ENCODE results near the gene RXFP1. TPM values are rescaled to one million over a fixed set of nuclear protein-coding genes. Genes with fewer than 3 reads are reported as not detected.

RXFP1 gene
- total RNA-seq, 1 donor from 2014 or later, result 6.9 TPM

DNA sequence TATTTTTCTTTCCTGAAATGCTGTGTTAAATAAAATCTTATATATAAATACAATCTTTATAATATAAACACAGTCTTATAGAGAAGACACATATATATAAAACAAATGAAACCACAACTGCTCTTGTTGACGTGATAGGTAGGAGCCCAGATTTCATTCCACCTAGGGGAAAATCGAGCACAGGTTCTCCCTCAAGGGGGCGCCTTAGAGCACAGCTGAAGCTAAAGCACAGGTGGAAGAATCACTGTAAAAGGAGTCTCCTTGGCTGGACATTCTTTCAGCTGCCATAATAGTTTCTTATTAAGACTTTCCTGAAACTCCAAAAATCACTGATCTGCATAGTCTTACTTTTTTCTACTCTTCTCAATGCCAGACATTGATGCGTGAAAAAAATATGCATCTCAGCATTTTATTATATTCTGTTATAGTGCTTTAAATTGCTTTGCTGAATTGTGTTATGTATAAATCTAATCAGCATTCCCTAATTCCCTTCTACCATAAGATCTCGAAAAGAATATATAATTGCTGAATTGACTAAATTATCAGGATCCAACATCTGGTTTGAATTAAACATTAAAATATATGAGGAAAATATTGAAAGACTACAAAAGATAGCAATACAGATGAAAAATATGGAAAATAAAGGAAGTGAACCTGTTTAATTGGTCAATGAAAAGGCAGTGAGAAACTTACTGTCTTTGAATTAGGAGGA is 25.5 kb upstream of the RXFP1 start:
- Histone ChIP-seq H3K27ac (no peak overlapping the region), H3K4me1 (no peaks in the 10 kb centered on the region), H3K4me3 (no peak overlapping the region), H3K36me3 (no peaks in the 10 kb centered on the region), H3K27me3 (ENCODE audit: low read depth) (no peaks in the 10 kb centered on the region), H3K9me3 (no peaks in the 10 kb centered on the region)
- DNase-seq (peak; percentile 65), ATAC-seq (peak; percentile 62 to 65)
- TF ChIP-seq CTCF (IDR thresholded peaks at IDR 0.05), result peak; percentile 63
- intact Hi-C loops (cut with DNase I), result no loop called here

- no peak for TF ChIP-seq CTCF (IDR thresholded peaks at IDR 0.05)
These were observed 21.6 kb upstream of the RXFP1 start for GRCh38 chr4:158500054-158500453.

DNA sequence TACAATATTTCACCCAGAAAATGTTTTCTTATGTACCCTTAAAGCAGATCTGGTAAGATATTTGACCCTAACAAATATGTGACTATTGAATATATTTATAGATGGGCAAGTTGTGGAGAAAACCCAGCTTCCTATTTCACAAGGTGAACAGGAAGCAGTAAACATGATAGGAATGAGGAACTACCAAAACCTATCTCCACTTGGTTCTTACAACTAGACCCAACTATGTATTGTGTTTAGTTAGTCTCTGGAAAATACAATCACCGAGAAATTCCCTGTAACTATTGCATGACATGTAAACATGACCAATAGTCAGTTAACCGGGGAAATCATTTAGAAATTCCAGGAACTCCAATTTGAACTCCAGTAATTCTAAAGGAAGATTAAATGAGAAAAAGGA is 8.4 kb upstream of the RXFP1 start:
- H3K9me3 ChIP-seq, result no peaks in the 10 kb centered on the region
- no peaks in the 10 kb centered on the region for H3K4me1 ChIP-seq
- intact Hi-C loops (cut with DNase I), result no loop called here
- no peak overlapping the region for H3K4me3 ChIP-seq
- H3K27ac ChIP-seq, result no peak overlapping the region
- H3K27me3 ChIP-seq (ENCODE audit: low read depth), result no peaks in the 10 kb centered on the region
- no peak for DNase-seq
- no peak for TF ChIP-seq CTCF (IDR thresholded peaks at IDR 0.05)
- no peak for ATAC-seq
- no peaks in the 10 kb centered on the region for H3K36me3 ChIP-seq

More at GRCh38 chr4:158500054-158500453, 21.6 kb upstream of the RXFP1 start:
- no peaks in the 10 kb centered on the region for H3K36me3 ChIP-seq
- peaks cover 3% of the 10 kb centered on the region for H3K9me3 ChIP-seq
- H3K27me3 ChIP-seq (ENCODE audit: low read depth), result no peaks in the 10 kb centered on the region
- H3K4me3 ChIP-seq, result no peak overlapping the region
- peak; percentile 62 to 74 for ATAC-seq
- no peak for DNase-seq
- intact Hi-C loops (cut with DNase I), result no loop called here
- H3K27ac ChIP-seq, result no peak overlapping the region
- H3K4me1 ChIP-seq, result no peaks in the 10 kb centered on the region

DNA sequence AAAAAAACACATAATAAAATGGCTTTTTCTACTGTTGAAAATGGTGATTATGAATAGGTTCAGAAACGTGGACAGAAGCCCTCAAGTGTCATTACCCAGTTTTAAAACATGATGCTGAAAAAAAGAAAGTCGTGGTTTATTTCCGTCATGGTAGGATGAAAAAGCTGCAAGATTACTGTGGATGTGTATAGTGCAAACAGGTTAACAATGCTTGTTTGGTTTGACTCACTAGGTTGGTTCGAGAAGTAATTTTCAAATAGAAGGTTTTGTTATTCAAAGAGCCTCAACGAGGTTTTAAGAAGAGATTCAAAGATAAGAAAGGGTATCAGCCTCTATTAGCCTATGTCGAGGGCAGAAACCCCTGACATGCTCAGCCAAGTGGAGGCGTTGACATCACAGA is 2.5 kb upstream of the RXFP1 start:
- no peak for TF ChIP-seq CTCF (IDR thresholded peaks at IDR 0.05)
- Histone ChIP-seq H3K9me3 (no peaks in the 10 kb centered on the region), H3K4me1 (no peaks in the 10 kb centered on the region), H3K4me3 (no peak overlapping the region), H3K36me3 (no peaks in the 10 kb centered on the region), H3K27ac (no peak overlapping the region), H3K27me3 (ENCODE audit: low read depth) (no peaks in the 10 kb centered on the region)
- intact Hi-C loops (cut with DNase I), result no loop called here
- ATAC-seq (no peak), DNase-seq (no peak)

- no peaks in the 10 kb centered on the region for H3K36me3 ChIP-seq
- H3K27ac ChIP-seq, result peak overlapping the region; percentile 56
- intact Hi-C loops (cut with DNase I), result no loop called here
- ATAC-seq (no peak), DNase-seq (no peak)
- peak overlapping the region; percentile 40 for H3K4me3 ChIP-seq
- H3K27me3 ChIP-seq (ENCODE audit: low read depth), result no peaks in the 10 kb centered on the region
- no peaks in the 10 kb centered on the region for H3K9me3 ChIP-seq
- no peak for TF ChIP-seq CTCF (IDR thresholded peaks at IDR 0.05)
- no peaks in the 10 kb centered on the region for H3K4me1 ChIP-seq
These were observed 2.4 kb downstream of the RXFP1 start for GRCh38 chr4:158523990-158524535.

All from lower lobe of right lung (tissue), 2 donors.